Left cardiac atrium (tissue), 2 donors: Measurements from ENCODE around the gene CRTC1. TPM values are rescaled to one million over a fixed set of nuclear protein-coding genes. Genes with fewer than 3 reads are reported as not detected.

Experiments used
- total RNA-seq, 2 donors: library from RNA; stranded (reverse); fragmentation: NEBNext Ultra II Directional; extraction: Animal tissue kit (Norgen Biotek cat#: 25700); gene quantifications; one replicate each; pipeline ENCODE4 v1.2.1, GENCODE V29; 2021
- donor health status: DM: no; HTN: yes; CAD: no; lungs with severe emphysema.
- donor health status: DM: yes; HTN: yes; CAD: no.

CRTC1 gene
- total RNA-seq, 2 donors from 2014 or later: 10.5 to 11.1 TPM

Other genes starting within 250 kb of the CRTC1 start
- 10 to 100 TPM; 29.2 to 44.6 TPM for gene ISYNA1, start 245.5 kb upstream of the CRTC1 start, total RNA-seq
- gene ELL, start 161.6 kb upstream of the CRTC1 start, total RNA-seq: 10 to 100 TPM; 10.8 to 18.7 TPM
- gene FKBP8, start 140.1 kb upstream of the CRTC1 start, total RNA-seq: 100 to 1,000 TPM; 169 to 174 TPM
- 10 to 100 TPM; 53.0 to 53.4 TPM for gene KXD1, start 125.8 kb upstream of the CRTC1 start, total RNA-seq
- gene UBA52, start 111.8 kb upstream of the CRTC1 start, total RNA-seq: 100 to 1,000 TPM; 696 to 720 TPM
- gene REX1BD, start 94.9 kb upstream of the CRTC1 start, total RNA-seq: 10 to 100 TPM; 65.3 to 76.0 TPM
- gene CRLF1, start 76.9 kb upstream of the CRTC1 start, total RNA-seq: 10 to 100 TPM; 26.8 to 66.7 TPM
- gene TMEM59L, start 70.8 kb upstream of the CRTC1 start, total RNA-seq: 1 to 10 TPM; 1.9 to 3.3 TPM
- 10 to 100 TPM in 1 of 2 donors, 1 to 10 TPM in 1; 7.8 to 10.2 TPM for gene KLHL26, start 46.7 kb upstream of the CRTC1 start, total RNA-seq
- 1 to 10 TPM; 6.5 to 9.8 TPM for gene COMP, start 107.6 kb downstream of the CRTC1 start, total RNA-seq
- 10 to 100 TPM; 33.9 to 41.1 TPM for gene UPF1, start 148.3 kb downstream of the CRTC1 start, total RNA-seq
- gene CERS1, start 212.5 kb downstream of the CRTC1 start, total RNA-seq: 1 to 10 TPM in 1 of 2 donors, under 1 TPM in 1; 0.80 to 2.1 TPM
- 100 to 1,000 TPM; 136 to 149 TPM for gene COPE, start 235.7 kb downstream of the CRTC1 start, total RNA-seq
- gene DDX49, start 236.0 kb downstream of the CRTC1 start, total RNA-seq: 10 to 100 TPM; 23.6 to 24.2 TPM